Tibial artery (tissue), 4 donors: Measurements from ENCODE around the gene DNHD1.

Source experiments
- DNase-seq, 2 donors: peaks; one replicate each; pipeline ENCODE4 v3.0.0-alpha.2; 2019
- H3K27ac ChIP-seq, 2 donors: fragments of 200-600 bp; sonication (generic) in 1 of 2; 1 replicate in 1 of 2; 2 replicates in 1 of 2; pipeline ENCODE4 v1.5.1; 2018 to 2019; ENCODE audit warnings: mild to moderate bottlenecking in 1 of 2
- H3K27me3 ChIP-seq, 2 donors: fragments of 200-600 bp; sonication (generic) in 1 of 2; one replicate each; pipeline versions ENCODE4 v1.5.1 to v1.6.0; 2016 to 2019
- H3K36me3 ChIP-seq, 3 donors: fragments of 200-600 bp; sonication (generic) in 2 of 3; one replicate each; pipeline ENCODE4 v1.5.1; 2016 to 2019; ENCODE audit warnings: mild to moderate bottlenecking in 2 of 3
- H3K4me1 ChIP-seq, 4 donors: fragments of 200-600 bp; sonication (generic) in 2 of 4; 1 replicate in 3 of 4; 2 replicates in 1 of 4; pipeline ENCODE4 v1.5.1; 2016 to 2019
- H3K4me3 ChIP-seq, 2 donors: fragments of 200-600 bp; sonication (generic) in 1 of 2; 1 replicate in 1 of 2; 2 replicates in 1 of 2; pipeline ENCODE4 v1.5.1; 2018 to 2019; ENCODE audit warnings: mild to moderate bottlenecking in 2 of 2
- H3K9me3 ChIP-seq, 3 donors: fragments of 200-600 bp; sonication (generic) in 1 of 3; one replicate each; pipeline ENCODE4 v1.5.1; 2016 to 2019
- intact Hi-C: fragments of 100-400 bp; cut with DNase I; formaldehyde crosslinking; loops from one replicate; pipeline ENCODE4 v1.15.0; 2023; ENCODE audit warnings: low total_unique reads
- TF ChIP-seq, protein P1 (sequence below), 2 experiments: fragments of 200-600 bp in 1 of 2; fragments of 450-650 bp in 1 of 2; IDR thresholded peaks; one replicate each; pipeline ENCODE4 v1.5.1; 2017 to 2019; ENCODE audit warnings: antibody characterized with exemption in 2 of 2, mild to moderate bottlenecking in 1 of 2, moderate library complexity in 1 of 2

DNHD1 gene

DNA sequence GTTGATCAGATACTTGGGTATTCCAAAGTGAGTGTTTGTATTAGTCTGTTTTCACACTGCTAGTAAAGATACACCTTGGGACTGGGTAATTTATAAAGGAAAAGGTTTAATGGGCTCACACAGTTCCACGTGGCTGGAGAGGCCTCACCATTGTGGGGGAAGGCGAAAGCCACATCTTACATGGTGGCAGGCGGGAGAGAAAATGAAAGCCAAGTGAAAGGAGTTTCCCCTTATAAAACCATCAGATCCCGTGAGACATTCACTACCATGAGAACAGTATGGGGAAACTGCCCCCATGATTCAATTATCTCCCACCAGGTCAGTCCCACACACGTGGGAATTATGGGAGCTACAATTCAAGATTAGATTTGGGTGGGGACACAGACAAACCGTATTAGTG lies 8.7 kb upstream of the DNHD1 start:
- DNase-seq, result no peak
- no peak overlapping the region for H3K27ac ChIP-seq

DNA sequence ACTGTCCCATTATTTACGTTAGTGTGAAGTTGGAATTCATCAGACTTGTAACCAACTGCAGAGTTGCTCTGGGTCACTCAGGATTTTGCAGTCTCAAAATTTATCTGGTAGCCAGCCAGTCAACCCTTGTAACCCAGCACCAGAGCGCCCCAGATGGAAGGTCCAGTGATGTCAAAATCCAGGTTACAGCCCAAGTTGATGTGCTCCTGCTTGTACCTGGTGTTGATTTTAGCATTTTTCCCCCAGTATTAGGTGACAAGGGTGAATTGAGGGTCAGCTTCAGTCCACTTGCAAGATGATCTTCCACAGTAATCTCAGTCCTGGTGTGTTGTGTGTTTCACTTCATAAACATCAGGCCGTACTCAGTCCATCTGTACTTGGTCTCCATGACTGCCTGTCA lies 8.3 kb upstream of the DNHD1 start:
- Histone ChIP-seq H3K4me3 (no peak overlapping the region), H3K27me3 (no peaks in the 10 kb centered on the region), H3K27ac (no peak overlapping the region), H3K4me1 (no peaks in the 10 kb centered on the region), H3K36me3 (peaks cover 10 to 69% (median 32%) of the 10 kb centered on the region in 3 donors), H3K9me3 (no peaks in the 10 kb centered on the region)
- DNase-seq, result no peak
- TF ChIP-seq, protein P1, sequence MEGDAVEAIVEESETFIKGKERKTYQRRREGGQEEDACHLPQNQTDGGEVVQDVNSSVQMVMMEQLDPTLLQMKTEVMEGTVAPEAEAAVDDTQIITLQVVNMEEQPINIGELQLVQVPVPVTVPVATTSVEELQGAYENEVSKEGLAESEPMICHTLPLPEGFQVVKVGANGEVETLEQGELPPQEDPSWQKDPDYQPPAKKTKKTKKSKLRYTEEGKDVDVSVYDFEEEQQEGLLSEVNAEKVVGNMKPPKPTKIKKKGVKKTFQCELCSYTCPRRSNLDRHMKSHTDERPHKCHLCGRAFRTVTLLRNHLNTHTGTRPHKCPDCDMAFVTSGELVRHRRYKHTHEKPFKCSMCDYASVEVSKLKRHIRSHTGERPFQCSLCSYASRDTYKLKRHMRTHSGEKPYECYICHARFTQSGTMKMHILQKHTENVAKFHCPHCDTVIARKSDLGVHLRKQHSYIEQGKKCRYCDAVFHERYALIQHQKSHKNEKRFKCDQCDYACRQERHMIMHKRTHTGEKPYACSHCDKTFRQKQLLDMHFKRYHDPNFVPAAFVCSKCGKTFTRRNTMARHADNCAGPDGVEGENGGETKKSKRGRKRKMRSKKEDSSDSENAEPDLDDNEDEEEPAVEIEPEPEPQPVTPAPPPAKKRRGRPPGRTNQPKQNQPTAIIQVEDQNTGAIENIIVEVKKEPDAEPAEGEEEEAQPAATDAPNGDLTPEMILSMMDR (IDR thresholded peaks at IDR 0.05), result no peak
- intact Hi-C loops, result no loop called here

More for the DNA sequence above, 8.7 kb upstream of the DNHD1 start:
- H3K27me3 ChIP-seq, result no peaks in the 10 kb centered on the region
- intact Hi-C loops, result no loop called here
- peaks cover 13 to 73% (median 33%) of the 10 kb centered on the region in 3 donors for H3K36me3 ChIP-seq
- no peaks in the 10 kb centered on the region for H3K9me3 ChIP-seq
- H3K4me1 ChIP-seq, result peaks cover 0 to 2% (median 0%) of the 10 kb centered on the region in 4 donors
- H3K4me3 ChIP-seq, result no peak overlapping the region
- TF ChIP-seq, protein P1 (IDR thresholded peaks at IDR 0.05), result no peak

DNA sequence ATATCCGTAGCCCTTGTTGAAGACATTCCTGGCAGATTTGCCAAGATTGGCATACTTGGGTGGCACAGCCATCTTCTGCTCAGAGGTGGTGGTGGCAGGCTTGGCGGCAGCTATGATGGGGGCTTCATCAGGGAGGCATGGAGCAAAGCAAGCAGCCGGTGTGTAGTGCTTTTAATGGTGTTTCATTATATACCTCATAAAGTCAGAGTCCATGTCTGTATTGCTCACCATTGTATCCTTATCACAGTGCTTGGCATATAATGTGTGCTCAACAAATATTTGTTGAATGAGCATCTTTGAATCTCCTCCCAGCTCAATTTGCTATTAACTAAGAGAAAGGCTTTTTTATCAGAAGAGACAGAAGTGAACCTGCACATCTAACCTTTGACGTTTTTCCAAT lies 7.8 kb upstream of the DNHD1 start:
- DNase-seq, result no peak
- no peaks in the 10 kb centered on the region for H3K27me3 ChIP-seq
- no peak overlapping the region for H3K27ac ChIP-seq
- H3K4me1 ChIP-seq, result no peaks in the 10 kb centered on the region
- intact Hi-C loops, result no loop called here
- H3K9me3 ChIP-seq, result no peaks in the 10 kb centered on the region
- TF ChIP-seq, protein P1 (IDR thresholded peaks at IDR 0.05), result no peak
- H3K4me3 ChIP-seq, result no peak overlapping the region
- peaks cover 10 to 64% (median 37%) of the 10 kb centered on the region in 3 donors for H3K36me3 ChIP-seq

DNA sequence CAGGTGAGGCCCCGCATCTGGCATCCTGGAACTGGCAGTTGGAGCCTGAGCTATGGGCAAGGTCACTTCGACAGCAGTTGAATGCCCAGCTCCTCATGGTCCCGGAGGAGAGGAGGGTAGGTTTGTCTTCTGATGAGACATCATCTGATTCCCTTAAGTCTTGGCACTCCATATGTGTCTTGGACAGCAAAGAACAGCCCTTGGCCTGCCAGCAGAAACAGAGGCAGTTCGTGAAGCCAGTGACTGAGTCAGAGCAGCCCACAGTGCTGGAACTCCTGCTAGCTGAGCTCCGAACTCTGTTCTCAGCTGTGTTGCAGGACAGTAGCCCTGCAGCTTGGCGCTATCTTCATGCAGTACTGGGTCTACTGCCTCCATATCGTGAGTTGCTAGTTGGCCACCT lies 1.0 kb downstream of the DNHD1 start:
- DNase-seq, result peak; percentile 35 to 81
- TF ChIP-seq, protein P1 (IDR thresholded peaks at IDR 0.05), result no peak
- H3K27me3 ChIP-seq, result no peaks in the 10 kb centered on the region
- H3K27ac ChIP-seq, result peak overlapping the region; percentile 68 to 75
- no peak overlapping the region for H3K4me3 ChIP-seq
- H3K4me1 ChIP-seq, result peaks cover 0 to 39% (median 15%) of the 10 kb centered on the region in 4 donors
- intact Hi-C loops, result no loop called here
- peaks cover 0 to 52% (median 12%) of the 10 kb centered on the region in 3 donors for H3K36me3 ChIP-seq
- no peaks in the 10 kb centered on the region for H3K9me3 ChIP-seq

DNA sequence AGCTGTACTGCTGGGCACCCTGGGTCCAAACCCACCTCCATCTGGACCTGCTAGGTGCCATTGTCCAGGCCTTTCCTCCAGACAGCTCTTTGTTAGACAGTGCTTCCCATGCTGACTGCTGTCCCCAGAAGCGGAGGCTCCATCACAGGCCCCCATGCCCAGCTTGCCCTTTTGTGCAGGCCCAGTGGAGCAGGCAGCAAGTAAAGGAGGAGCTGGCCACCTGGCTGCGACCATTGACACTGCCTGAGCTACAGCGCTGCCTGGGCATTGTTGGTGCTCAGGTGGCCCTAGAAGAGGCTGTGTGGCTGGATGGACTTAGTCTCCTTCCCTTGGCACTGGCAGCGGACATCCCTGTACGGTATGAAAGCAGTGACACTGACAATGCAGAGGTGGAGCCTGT lies 1.5 kb downstream of the DNHD1 start:
- TF ChIP-seq, protein P1 (IDR thresholded peaks at IDR 0.05), result no peak
- Histone ChIP-seq H3K4me3 (no peak overlapping the region), H3K4me1 (peaks cover 0 to 39% (median 15%) of the 10 kb centered on the region in 4 donors), H3K36me3 (peaks cover 0 to 56% (median 16%) of the 10 kb centered on the region in 3 donors), H3K9me3 (no peaks in the 10 kb centered on the region), H3K27ac (peak overlapping the region; percentile 68 to 75), H3K27me3 (no peaks in the 10 kb centered on the region)
- no peak for DNase-seq
- intact Hi-C loops, result no loop called here

DNA sequence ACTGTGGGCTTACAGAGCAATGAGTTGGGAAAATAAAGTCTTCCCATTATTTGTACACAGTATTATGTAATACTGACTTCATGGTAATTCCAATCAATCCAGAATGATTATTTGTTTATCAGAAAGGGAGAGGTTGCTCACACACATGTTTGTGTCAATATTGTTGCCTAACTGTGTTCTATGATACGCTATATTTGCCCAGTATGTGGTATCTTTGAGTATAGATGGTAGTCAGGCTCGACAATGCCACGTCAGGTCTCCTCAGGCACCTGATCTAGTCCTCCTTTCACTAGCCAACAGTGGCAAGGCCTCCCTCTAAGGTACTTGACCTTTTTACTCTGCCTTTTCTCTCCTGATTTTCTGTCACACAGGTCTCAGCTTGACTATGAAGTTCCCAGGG lies 5.3 kb downstream of the DNHD1 start:
- intact Hi-C loops, result loop anchor here (10.0 kb wide), 1 partner anchor 118 kb away; no protein-coding TSS in a partner anchor
- H3K27ac ChIP-seq, result no peak overlapping the region
- no peaks in the 10 kb centered on the region for H3K27me3 ChIP-seq
- TF ChIP-seq, protein P1 (IDR thresholded peaks at IDR 0.05), result no peak
- DNase-seq, result no peak
- H3K4me3 ChIP-seq, result no peak overlapping the region
- H3K9me3 ChIP-seq, result no peaks in the 10 kb centered on the region
- peaks cover 0 to 32% (median 13%) of the 10 kb centered on the region in 4 donors for H3K4me1 ChIP-seq
- peaks cover 0 to 58% (median 11%) of the 10 kb centered on the region in 3 donors for H3K36me3 ChIP-seq
